SK-N-SH (cell line): ENCODE results near the gene RAI1. TPM values are rescaled to one million over a fixed set of nuclear protein-coding genes. Genes with fewer than 3 reads are reported as not detected.

Experiments
- CTCF ChIA-PET: fragments of 300-600, 350-600 bp; formaldehyde crosslinking; extraction: SDS; loops from one replicate; lab custom pipeline; 2021; lab: Yijun Ruan, JAX
- POLR2A ChIA-PET: fragments of 350-600 bp; sonication (Branson Sonifier 250); formaldehyde crosslinking; extraction: SDS; loops from one replicate; lab custom pipeline; 2020; ENCODE audit warnings: antibody characterized with exemption, inconsistent platforms; lab: Yijun Ruan, JAX
- DNase-seq: peaks from one replicate; pipeline ENCODE4 v3.0.0; 2012
- H2AFZ ChIP-seq: fragments of 200-600 bp; sonication (generic); 2 replicates; pipeline ENCODE4 v1.8.1; 2016; ENCODE audit warnings: antibody characterized with exemption, mild to moderate bottlenecking, low read depth
- H3F3A ChIP-seq: fragments of 200-600 bp; sonication (generic); replicated peaks from 2 replicates; pipeline ENCODE3; 2016; ENCODE audit warnings: antibody characterized with exemption, mild to moderate bottlenecking; ENCODE audit not compliant: insufficient read depth
- H3K27ac ChIP-seq, 2 experiments: fragments of 200-500 bp in 1 of 2; fragments of 200-600 bp in 1 of 2; sonication (Bioruptor generic) in 1 of 2; sonication (generic), shearing (Covaris generic) in 1 of 2; 2 replicates each; pipeline versions ENCODE4 v1.5.1 to v1.6.1; 2014 to 2016; ENCODE audit warnings: low read depth in 2 of 2, inconsistent platforms in 1 of 2, low read length in 1 of 2, mild to moderate bottlenecking in 1 of 2, mixed read lengths in 1 of 2
- H3K27me3 ChIP-seq: fragments of 200-600 bp; sonication (generic), shearing (Covaris generic); 2 replicates; pipeline ENCODE4 v1.6.1; 2016; ENCODE audit warnings: mixed run types; ENCODE audit not compliant: insufficient read depth
- H3K36me3 ChIP-seq, 2 experiments: fragments of 200-500 bp in 1 of 2; fragments of 200-600 bp in 1 of 2; sonication (Bioruptor generic) in 1 of 2; sonication (generic) in 1 of 2; replicated peaks in 1 of 2; 2 replicates each; pipeline versions ENCODE3 to v1.5.1; 2014 to 2016; ENCODE audit warnings: low read length in 1 of 2, mild to moderate bottlenecking in 1 of 2; ENCODE audit not compliant: insufficient read depth in 2 of 2, control insufficient read depth in 1 of 2
- H3K4me1 ChIP-seq, 2 experiments: fragments of 200-500 bp in 1 of 2; fragments of 200-600 bp in 1 of 2; sonication (Bioruptor generic) in 1 of 2; sonication (generic), shearing (Covaris generic) in 1 of 2; 2 replicates each; pipeline versions ENCODE4 v1.5.1 to v1.6.1; 2014 to 2016; ENCODE audit warnings: low read depth in 1 of 2, low read length in 1 of 2, mixed run types in 1 of 2; ENCODE audit not compliant: insufficient read depth in 2 of 2, control insufficient read depth in 1 of 2
- H3K4me2 ChIP-seq: fragments of 200-600 bp; sonication (generic), shearing (Covaris generic); 2 replicates; pipeline ENCODE4 v1.6.1; 2017; ENCODE audit warnings: mixed run types
- H3K4me3 ChIP-seq, 2 experiments: fragments of 200-500 bp in 1 of 2; fragments of 200-600 bp in 1 of 2; sonication (Bioruptor generic) in 1 of 2; sonication (generic), shearing (Covaris generic) in 1 of 2; 2 replicates each; pipeline versions ENCODE4 v1.5.1 to v1.8.1; 2014 to 2016; ENCODE audit warnings: low read depth in 2 of 2, inconsistent platforms in 1 of 2, low read length in 1 of 2, mild to moderate bottlenecking in 1 of 2, mixed read lengths in 1 of 2, moderate library complexity in 1 of 2
- H3K79me2 ChIP-seq: fragments of 200-600 bp; sonication (generic); 2 replicates; pipeline ENCODE4 v1.8.1; 2017; ENCODE audit warnings: mild to moderate bottlenecking; ENCODE audit not compliant: insufficient read depth
- H3K9ac ChIP-seq: fragments of 200-600 bp; sonication (generic); 2 replicates; pipeline ENCODE4 v1.6.1; 2017; ENCODE audit warnings: mixed run types
- H3K9me2 ChIP-seq: fragments of 200-600 bp; sonication (generic); 2 replicates; pipeline ENCODE4 v1.6.1; 2017; ENCODE audit warnings: mixed run types
- H3K9me3 ChIP-seq: fragments of 200-600 bp; sonication (generic); 2 replicates; pipeline ENCODE4 v1.6.1; 2017; ENCODE audit warnings: mixed run types, mild to moderate bottlenecking, moderate library complexity
- H4K20me1 ChIP-seq: fragments of 200-600 bp; sonication (generic); 2 replicates; pipeline ENCODE4 v1.6.1; 2017; ENCODE audit warnings: mild to moderate bottlenecking, mixed run types; ENCODE audit not compliant: insufficient read depth
- ELF1 ChIP-seq: IDR thresholded peaks from 2 replicates; pipeline ENCODE4 v1.4.0; 2012
- FOSL2 ChIP-seq: IDR thresholded peaks from 2 replicates; pipeline ENCODE4 v1.4.0; 2012; ENCODE audit warnings: low read depth, mild to moderate bottlenecking, moderate library complexity, borderline replicate concordance
- FOXJ3 ChIP-seq: sonication (generic); formaldehyde crosslinking; IDR thresholded peaks from 2 replicates; pipeline ENCODE4 v1.5.1; 2020; ENCODE audit warnings: mild to moderate bottlenecking, missing genetic modification reagents
- GABPA ChIP-seq: IDR thresholded peaks from 2 replicates; pipeline ENCODE4 v1.4.0; 2012; ENCODE audit warnings: low read depth, mild to moderate bottlenecking
- GATA2 ChIP-seq: sonication (generic); formaldehyde crosslinking; IDR thresholded peaks from 2 replicates; pipeline ENCODE4 v1.5.0; 2020; ENCODE audit warnings: mild to moderate bottlenecking, missing genetic modification reagents
- JUND ChIP-seq: IDR thresholded peaks from 2 replicates; pipeline ENCODE4 v1.4.0; 2012
- POLR2AphosphoS5 ChIP-seq: IDR thresholded peaks from 2 replicates; pipeline ENCODE4 v1.6.1; 2012; ENCODE audit warnings: low read depth, low read length
- RAD21 ChIP-seq: IDR thresholded peaks from 2 replicates; pipeline ENCODE4 v1.6.1; 2012; ENCODE audit warnings: mild to moderate bottlenecking, low read length
- SIN3A ChIP-seq: IDR thresholded peaks from 2 replicates; pipeline ENCODE4 v1.6.1; 2012; ENCODE audit warnings: low read depth, mild to moderate bottlenecking, low read length, moderate library complexity, borderline replicate concordance
- TAF1 ChIP-seq: IDR thresholded peaks from 2 replicates; pipeline ENCODE4 v1.6.1; 2012; ENCODE audit warnings: low read depth, mild to moderate bottlenecking, low read length, moderate library complexity, borderline replicate concordance
- TEAD4 ChIP-seq: IDR thresholded peaks from 2 replicates; pipeline ENCODE4 v1.4.0; 2012; ENCODE audit warnings: mild to moderate bottlenecking, borderline replicate concordance; ENCODE audit not compliant: insufficient read depth
- WGBS: methylation state at CpG from one replicate; pipeline ENCODE4 v1.1.6; 2017; ENCODE audit warnings: low lambda C conversion rate; 5-methylcytosine and 5-hydroxymethylcytosine counted together
- polyA plus RNA-seq, 3 experiments: library from polyadenylated mRNA; depleted of rRNA; stranded (reverse); fragments of >200 nt; gene quantifications; 2 replicates each; pipeline ENCODE4 v1.2.3, GENCODE V29; 2012
- TF ChIP-seq, protein P1 (sequence below): IDR thresholded peaks from 2 replicates; pipeline ENCODE4 v1.4.0; 2012; ENCODE audit warnings: low read depth
- TF ChIP-seq, protein P2 (sequence below): fragments of 150-350 bp; IDR thresholded peaks from 2 replicates; pipeline ENCODE4 v1.6.1; 2016; ENCODE audit warnings: mild to moderate bottlenecking, low read depth, low read length
- TF ChIP-seq, protein P3 (sequence below): IDR thresholded peaks from 2 replicates; pipeline ENCODE4; 2012
- TF ChIP-seq, protein P4 (sequence below): fragments of 200-600 bp; sonication (generic); IDR thresholded peaks from 2 replicates; pipeline ENCODE4 v1.6.1; 2017; ENCODE audit warnings: antibody characterized with exemption, mild to moderate bottlenecking, moderate library complexity
- TF ChIP-seq, protein P5 (sequence below): IDR thresholded peaks from 2 replicates; pipeline ENCODE4 v1.4.0; 2012; ENCODE audit warnings: low read depth, borderline replicate concordance
- TF ChIP-seq, protein P6 (sequence below): fragments of 150-350 bp; IDR thresholded peaks from 2 replicates; pipeline ENCODE4 v1.6.1; 2017; ENCODE audit warnings: antibody characterized with exemption, low read length, low read depth, borderline replicate concordance

RAI1 gene
- polyA plus RNA-seq, 1 of the 3 experiments (the other 2 are of a cell fraction), result 4.7 TPM

DNA sequence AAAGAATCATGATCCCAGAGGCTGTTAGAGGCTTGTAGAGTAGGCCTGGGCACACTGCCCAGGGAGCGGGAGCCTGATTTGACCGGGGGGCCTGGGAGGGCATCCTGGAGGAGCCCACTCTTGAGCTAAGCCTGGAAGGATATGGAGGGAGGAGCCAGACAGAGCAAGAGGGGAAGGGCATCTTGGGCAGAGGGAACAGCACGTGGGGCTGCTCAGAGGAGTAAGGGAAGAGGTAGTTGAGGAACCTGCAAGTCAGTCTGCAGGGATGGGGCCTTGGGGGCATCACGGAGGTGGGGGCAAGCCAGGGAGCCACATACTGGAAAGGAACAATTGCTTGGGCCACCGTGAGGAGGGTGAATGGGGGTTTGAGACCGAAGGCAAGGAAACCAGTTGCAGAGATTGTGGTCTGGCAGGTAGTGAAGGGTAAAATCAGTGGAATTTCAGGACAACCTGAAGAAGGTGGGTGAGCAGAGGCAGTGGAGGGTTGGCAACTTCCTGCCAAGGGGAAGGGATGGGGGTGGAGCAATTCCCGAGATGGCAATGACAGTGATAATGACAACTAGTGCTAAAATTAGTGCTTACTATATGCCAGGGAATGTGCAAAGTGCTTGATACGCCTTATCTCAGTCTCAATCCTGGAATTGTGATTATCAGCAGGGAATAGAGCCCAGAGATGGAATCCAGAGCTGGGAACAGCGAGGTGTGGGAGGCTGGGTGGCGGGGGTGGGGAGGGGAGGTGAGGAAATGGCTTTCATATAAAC, 9.7 kb upstream of the RAI1 start:
- H3K79me2 ChIP-seq, result no peaks in the 10 kb centered on the region
- ChIA-PET POLR2A (interaction anchor here (0.9 kb wide), 1 partner anchor 165 kb away, joined by 4 read pairs; the partner anchor contains the start of gene SREBF1), CTCF (interaction anchor here (0.5 to 4.7 kb wide), 8 partner anchors 9 to 362 kb away, joined by 3 to 45 read pairs (median 4); partner anchors contain the start of genes PEMT and RAI1)
- WGBS, result 61% methylated on average over 10 of the region's 10 CpGs
- no peak overlapping the region for H3K27ac ChIP-seq
- no peaks in the 10 kb centered on the region for H3K36me3 ChIP-seq
- H3K4me3 ChIP-seq, result no peak overlapping the region
- H3K4me2 ChIP-seq, result no peak overlapping the region
- H4K20me1 ChIP-seq, result no peaks in the 10 kb centered on the region
- no peak for DNase-seq
- H3K9me3 ChIP-seq, result no peaks in the 10 kb centered on the region
- no peaks in the 10 kb centered on the region for H3F3A ChIP-seq
- TF ChIP-seq ELF1, result no peak
- TF ChIP-seq GABPA, result no peak
- TF ChIP-seq GATA2, result peak; percentile 29; the same call in 1 of the 2 replicates
- TF ChIP-seq FOSL2, result no peak
- TF ChIP-seq TAF1, result no peak
- H3K27me3 ChIP-seq, result no peaks in the 10 kb centered on the region
- no peak overlapping the region for H3K9ac ChIP-seq
- H3K4me1 ChIP-seq, result peaks cover 0 to 21% of the 10 kb centered on the region in 2 experiments; a peak in 1 of 4 replicates
- no peak overlapping the region for H2AFZ ChIP-seq
- no peaks in the 10 kb centered on the region for H3K9me2 ChIP-seq

DNA sequence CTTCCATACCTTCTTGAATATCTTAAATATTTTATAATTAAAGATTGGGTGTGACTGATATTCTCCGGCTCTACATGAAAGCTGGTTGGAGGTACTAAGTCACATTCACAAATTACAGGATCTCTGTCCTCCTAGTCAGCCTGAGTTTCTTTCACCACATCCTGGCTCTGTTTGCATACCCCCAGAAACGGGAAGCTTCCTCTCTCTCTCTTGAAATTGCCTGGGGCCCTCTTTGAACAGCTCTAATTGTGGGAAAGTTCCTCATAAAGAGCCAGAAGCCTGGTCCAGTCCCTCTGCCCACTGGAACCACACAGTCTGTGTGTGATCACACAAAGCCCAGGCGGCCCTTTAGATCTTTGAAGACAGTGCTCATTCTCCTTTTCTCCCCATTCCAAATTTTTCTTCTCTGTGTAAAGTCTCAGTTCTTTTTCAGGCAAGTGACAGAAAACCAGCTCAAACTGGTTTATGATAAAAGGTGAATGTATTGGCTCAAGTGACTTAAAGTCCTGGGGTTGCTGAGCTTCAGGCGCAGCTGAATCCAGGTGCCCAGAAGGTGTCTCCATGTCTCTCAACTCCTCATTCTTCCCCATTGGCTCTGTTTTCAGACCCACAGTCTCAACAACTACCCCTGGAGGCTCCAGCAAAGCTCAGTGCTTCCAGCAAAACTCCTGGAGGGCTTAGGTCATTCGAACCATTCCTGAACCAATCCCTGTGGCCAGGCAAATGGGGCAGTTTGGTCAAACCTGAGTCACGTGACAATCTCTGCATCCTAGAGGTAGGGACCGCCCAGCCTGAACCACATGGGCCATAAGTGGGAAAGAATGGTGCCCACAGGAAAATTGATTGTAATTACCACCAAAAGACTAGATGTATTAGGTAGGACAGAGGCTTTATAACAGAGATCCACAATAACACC, 8.5 kb upstream of the RAI1 start:
- POLR2A ChIA-PET, result interaction anchor here (0.9 to 1.1 kb wide), 2 partner anchors 9 to 164 kb away, joined by 3 to 4 read pairs; partner anchors contain the start of gene SREBF1
- Histone ChIP-seq H3K9me3 (no peaks in the 10 kb centered on the region), H3K36me3 (no peaks in the 10 kb centered on the region), H2AFZ (no peak overlapping the region), H3K79me2 (no peaks in the 10 kb centered on the region), H3K9ac (no peak overlapping the region)
- TF ChIP-seq GABPA, result no peak
- TF ChIP-seq, protein P1, sequence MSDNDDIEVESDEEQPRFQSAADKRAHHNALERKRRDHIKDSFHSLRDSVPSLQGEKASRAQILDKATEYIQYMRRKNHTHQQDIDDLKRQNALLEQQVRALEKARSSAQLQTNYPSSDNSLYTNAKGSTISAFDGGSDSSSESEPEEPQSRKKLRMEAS, result no peak
- TF ChIP-seq RAD21, result no peak
- TF ChIP-seq POLR2AphosphoS5, result no peak
- TF ChIP-seq JUND, result no peak
- TF ChIP-seq, protein P2, sequence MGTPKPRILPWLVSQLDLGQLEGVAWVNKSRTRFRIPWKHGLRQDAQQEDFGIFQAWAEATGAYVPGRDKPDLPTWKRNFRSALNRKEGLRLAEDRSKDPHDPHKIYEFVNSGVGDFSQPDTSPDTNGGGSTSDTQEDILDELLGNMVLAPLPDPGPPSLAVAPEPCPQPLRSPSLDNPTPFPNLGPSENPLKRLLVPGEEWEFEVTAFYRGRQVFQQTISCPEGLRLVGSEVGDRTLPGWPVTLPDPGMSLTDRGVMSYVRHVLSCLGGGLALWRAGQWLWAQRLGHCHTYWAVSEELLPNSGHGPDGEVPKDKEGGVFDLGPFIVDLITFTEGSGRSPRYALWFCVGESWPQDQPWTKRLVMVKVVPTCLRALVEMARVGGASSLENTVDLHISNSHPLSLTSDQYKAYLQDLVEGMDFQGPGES, result no peak
- TF ChIP-seq, protein P3, sequence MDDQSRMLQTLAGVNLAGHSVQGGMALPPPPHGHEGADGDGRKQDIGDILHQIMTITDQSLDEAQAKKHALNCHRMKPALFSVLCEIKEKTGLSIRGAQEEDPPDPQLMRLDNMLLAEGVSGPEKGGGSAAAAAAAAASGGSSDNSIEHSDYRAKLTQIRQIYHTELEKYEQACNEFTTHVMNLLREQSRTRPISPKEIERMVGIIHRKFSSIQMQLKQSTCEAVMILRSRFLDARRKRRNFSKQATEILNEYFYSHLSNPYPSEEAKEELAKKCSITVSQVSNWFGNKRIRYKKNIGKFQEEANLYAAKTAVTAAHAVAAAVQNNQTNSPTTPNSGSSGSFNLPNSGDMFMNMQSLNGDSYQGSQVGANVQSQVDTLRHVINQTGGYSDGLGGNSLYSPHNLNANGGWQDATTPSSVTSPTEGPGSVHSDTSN, result no peak
- TF ChIP-seq, protein P4, sequence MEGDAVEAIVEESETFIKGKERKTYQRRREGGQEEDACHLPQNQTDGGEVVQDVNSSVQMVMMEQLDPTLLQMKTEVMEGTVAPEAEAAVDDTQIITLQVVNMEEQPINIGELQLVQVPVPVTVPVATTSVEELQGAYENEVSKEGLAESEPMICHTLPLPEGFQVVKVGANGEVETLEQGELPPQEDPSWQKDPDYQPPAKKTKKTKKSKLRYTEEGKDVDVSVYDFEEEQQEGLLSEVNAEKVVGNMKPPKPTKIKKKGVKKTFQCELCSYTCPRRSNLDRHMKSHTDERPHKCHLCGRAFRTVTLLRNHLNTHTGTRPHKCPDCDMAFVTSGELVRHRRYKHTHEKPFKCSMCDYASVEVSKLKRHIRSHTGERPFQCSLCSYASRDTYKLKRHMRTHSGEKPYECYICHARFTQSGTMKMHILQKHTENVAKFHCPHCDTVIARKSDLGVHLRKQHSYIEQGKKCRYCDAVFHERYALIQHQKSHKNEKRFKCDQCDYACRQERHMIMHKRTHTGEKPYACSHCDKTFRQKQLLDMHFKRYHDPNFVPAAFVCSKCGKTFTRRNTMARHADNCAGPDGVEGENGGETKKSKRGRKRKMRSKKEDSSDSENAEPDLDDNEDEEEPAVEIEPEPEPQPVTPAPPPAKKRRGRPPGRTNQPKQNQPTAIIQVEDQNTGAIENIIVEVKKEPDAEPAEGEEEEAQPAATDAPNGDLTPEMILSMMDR, result no peak
- TF ChIP-seq TAF1, result no peak
- no peak for TF ChIP-seq SIN3A
- no peak for TF ChIP-seq FOXJ3 (CRISPR knock-in tag)
- TF ChIP-seq TEAD4, result no peak
- TF ChIP-seq, protein P5, sequence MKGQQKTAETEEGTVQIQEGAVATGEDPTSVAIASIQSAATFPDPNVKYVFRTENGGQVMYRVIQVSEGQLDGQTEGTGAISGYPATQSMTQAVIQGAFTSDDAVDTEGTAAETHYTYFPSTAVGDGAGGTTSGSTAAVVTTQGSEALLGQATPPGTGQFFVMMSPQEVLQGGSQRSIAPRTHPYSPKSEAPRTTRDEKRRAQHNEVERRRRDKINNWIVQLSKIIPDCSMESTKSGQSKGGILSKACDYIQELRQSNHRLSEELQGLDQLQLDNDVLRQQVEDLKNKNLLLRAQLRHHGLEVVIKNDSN, result no peak
- TF ChIP-seq, protein P6, sequence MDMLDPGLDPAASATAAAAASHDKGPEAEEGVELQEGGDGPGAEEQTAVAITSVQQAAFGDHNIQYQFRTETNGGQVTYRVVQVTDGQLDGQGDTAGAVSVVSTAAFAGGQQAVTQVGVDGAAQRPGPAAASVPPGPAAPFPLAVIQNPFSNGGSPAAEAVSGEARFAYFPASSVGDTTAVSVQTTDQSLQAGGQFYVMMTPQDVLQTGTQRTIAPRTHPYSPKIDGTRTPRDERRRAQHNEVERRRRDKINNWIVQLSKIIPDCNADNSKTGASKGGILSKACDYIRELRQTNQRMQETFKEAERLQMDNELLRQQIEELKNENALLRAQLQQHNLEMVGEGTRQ, result no peak
- TF ChIP-seq, all 33 proteins: peak for 0
- Histone ChIP-seq H3K4me2 (no peak overlapping the region), H3K9me2 (no peaks in the 10 kb centered on the region), H3K27ac (no peak overlapping the region), H4K20me1 (no peaks in the 10 kb centered on the region), H3K4me3 (no peak overlapping the region), H3K4me1 (peaks cover 0 to 21% of the 10 kb centered on the region in 2 experiments; a peak in 1 of 4 replicates), H3K27me3 (no peaks in the 10 kb centered on the region), H3F3A (no peaks in the 10 kb centered on the region)
- 89% methylated on average over 7 of the region's 7 CpGs for WGBS
- no peak for DNase-seq
- CTCF ChIA-PET, result interaction anchor here (1.0 to 4.7 kb wide), 6 partner anchors 8 to 360 kb away, joined by 3 to 45 read pairs (median 4); partner anchors contain the start of gene RAI1
